ENCODE data around the gene MED12L. TPM values are rescaled to one million over a fixed set of nuclear protein-coding genes. Genes with fewer than 3 reads are reported as not detected.

Gene MED12L
- total RNA-seq, 1 experiment from 2014 or later = 14.9 TPM

DNA sequence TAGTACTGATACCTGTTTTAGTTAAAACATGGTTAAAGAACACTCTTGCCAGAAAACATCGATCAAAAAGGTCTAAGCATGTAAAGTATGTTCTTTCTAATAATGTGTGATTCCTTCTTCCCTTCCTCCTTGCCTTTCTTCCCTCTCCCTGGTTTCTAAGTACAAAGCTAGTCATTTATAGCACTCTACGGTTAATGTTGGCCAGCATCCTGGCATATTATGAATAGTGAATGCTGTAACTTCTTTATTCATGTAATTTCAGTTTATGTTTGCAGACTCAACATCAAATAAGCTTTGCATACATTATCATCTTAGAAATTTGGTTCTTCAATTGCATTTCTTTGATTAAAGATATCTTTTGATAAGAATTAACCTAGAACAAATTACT, 272.0 kb downstream of the MED12L start:
- peaks cover 2 to 5% (median 3%) of the 10 kb centered on the region in 3 experiments; a peak in 4 of 7 replicates for H3K36me3 Mint-ChIP-seq (ENCODE audit: insufficient read depth in 1 of 3, low read depth in 3 of 3)
- Histone ChIP-seq H3K79me1 (ENCODE audit: insufficient read depth, low read depth, low read length, poor library complexity, severe bottlenecking) (no peaks in the 10 kb centered on the region), H3K4me2 (ENCODE audit: insufficient read depth, insufficient read length, low read length) (no peak overlapping the region), H3K79me2 (ENCODE audit: insufficient read depth, low read length) (no peaks in the 10 kb centered on the region), H3K27ac (ENCODE audit: insufficient read length, low read depth, low read length) (no peak overlapping the region), H3K27me3 (ENCODE audit: insufficient read depth, low read length) (no peaks in the 10 kb centered on the region), H3K4ac (ENCODE audit: low read depth, low read length) (no peak overlapping the region), H3K14ac (ENCODE audit: insufficient read depth, low read length) (no peak overlapping the region), H3K9me3 (ENCODE audit: control insufficient read depth, low read depth, low read length) (no peaks in the 10 kb centered on the region), H2AK5ac (ENCODE audit: insufficient read length, low read length) (no peak overlapping the region), H2BK15ac (ENCODE audit: low read depth, low read length) (no peak overlapping the region), H3K18ac (ENCODE audit: insufficient read length, low read depth, low read length) (no peak overlapping the region), H4K8ac (replicated peaks; ENCODE audit: insufficient read length, low read depth, low read length) (no peak overlapping the region), H4K5ac (ENCODE audit: insufficient read length, low read depth, low read length) (no peak overlapping the region), H4K20me1 (ENCODE audit: control insufficient read depth, insufficient read depth, insufficient read length) (no peaks in the 10 kb centered on the region), H2BK120ac (ENCODE audit: low read depth, low read length, poor library complexity, severe bottlenecking) (no peak overlapping the region), H2BK12ac (ENCODE audit: insufficient read length, low read depth, low read length) (no peak overlapping the region), H3T11ph (ENCODE audit: low read length) (no peak overlapping the region), H3K4me1 (ENCODE audit: insufficient read depth, low read length) (no peaks in the 10 kb centered on the region), H4K91ac (ENCODE audit: insufficient read length, low read depth, low read length) (no peak overlapping the region), H2BK20ac (ENCODE audit: low read depth, low read length, poor library complexity, severe bottlenecking) (no peak overlapping the region), H3K56ac (ENCODE audit: insufficient read length, low read depth, low read length) (no peak overlapping the region), H3K9ac (ENCODE audit: extremely low read depth, insufficient read length, low read length) (no peak overlapping the region), H3K23me2 (ENCODE audit: insufficient read length, low read depth, low read length, poor library complexity, severe bottlenecking) (no peaks in the 10 kb centered on the region), H3K23ac (ENCODE audit: insufficient read length, low read depth, low read length) (no peak overlapping the region), H2AFZ (ENCODE audit: low read length) (no peak overlapping the region), H2BK5ac (ENCODE audit: insufficient read length, low read length) (no peak overlapping the region)
- no peak for DNase-seq
- no peaks in the 10 kb centered on the region for H3K27me3 Mint-ChIP-seq (ENCODE audit: low read depth)
- no CpG with 5 or more reads among the region's 2 CpGs for WGBS (ENCODE audit: extremely low coverage, insufficient read length, low lambda C conversion rate)
- H3K4me1 Mint-ChIP-seq = peaks cover 3 to 5% of the 10 kb centered on the region in 2 experiments; a peak in 3 of 4 replicates
- TF ChIP-seq, protein P1, sequence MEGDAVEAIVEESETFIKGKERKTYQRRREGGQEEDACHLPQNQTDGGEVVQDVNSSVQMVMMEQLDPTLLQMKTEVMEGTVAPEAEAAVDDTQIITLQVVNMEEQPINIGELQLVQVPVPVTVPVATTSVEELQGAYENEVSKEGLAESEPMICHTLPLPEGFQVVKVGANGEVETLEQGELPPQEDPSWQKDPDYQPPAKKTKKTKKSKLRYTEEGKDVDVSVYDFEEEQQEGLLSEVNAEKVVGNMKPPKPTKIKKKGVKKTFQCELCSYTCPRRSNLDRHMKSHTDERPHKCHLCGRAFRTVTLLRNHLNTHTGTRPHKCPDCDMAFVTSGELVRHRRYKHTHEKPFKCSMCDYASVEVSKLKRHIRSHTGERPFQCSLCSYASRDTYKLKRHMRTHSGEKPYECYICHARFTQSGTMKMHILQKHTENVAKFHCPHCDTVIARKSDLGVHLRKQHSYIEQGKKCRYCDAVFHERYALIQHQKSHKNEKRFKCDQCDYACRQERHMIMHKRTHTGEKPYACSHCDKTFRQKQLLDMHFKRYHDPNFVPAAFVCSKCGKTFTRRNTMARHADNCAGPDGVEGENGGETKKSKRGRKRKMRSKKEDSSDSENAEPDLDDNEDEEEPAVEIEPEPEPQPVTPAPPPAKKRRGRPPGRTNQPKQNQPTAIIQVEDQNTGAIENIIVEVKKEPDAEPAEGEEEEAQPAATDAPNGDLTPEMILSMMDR (conservative IDR thresholded peaks at IDR 0.05) = no peak
- H3K9me3 Mint-ChIP-seq = no peaks in the 10 kb centered on the region; a peak in 1 of 5 replicates
- no peak overlapping the region for H3K27ac Mint-ChIP-seq
- H3K4me3 Mint-ChIP-seq = no peak overlapping the region

Data from H9 (cell line).